ENCODE measurements around the gene PPP2R2C.

DNA sequence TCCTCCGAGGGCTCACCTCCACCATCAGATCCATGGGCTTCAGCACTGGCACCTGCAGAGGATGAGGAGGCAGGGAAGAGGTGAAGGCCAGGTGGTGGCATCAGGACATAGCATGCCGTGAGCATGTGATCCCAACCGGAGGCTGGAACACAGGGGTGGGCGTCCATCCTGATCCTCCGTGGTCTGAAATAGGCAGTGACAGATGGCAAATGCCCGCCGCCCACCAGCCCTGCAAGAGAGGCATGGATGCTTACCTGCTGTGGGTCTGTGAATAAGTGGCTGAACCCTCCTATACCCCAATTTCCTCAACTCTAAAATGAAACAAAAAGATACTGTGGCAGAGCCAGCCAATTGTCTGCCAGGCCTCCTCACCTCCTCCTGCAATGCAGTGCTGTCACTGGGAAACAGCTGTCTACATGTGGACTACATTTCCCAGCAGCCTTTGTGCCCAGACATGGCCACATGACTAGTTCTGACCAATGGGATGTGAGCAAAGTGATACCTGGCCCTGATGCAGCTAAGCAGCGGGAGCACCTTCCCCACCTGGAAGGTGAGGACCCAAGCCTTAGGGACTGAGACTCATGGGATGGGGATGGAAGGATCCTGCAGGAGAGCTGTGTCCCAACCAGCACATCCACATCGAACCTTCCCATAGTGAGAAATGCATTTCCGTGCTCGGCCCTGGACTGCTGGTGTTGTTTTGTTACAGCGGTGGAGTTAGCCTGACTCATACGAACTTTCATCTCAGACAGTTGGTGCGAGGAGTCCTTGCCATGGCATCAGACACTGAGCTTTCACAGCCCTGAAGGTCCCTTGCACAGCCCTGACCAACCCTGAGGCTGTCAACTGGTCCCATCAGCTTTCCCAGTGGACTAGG lies 99.5 kb downstream of the PPP2R2C start:
- TF ChIP-seq, protein P1, sequence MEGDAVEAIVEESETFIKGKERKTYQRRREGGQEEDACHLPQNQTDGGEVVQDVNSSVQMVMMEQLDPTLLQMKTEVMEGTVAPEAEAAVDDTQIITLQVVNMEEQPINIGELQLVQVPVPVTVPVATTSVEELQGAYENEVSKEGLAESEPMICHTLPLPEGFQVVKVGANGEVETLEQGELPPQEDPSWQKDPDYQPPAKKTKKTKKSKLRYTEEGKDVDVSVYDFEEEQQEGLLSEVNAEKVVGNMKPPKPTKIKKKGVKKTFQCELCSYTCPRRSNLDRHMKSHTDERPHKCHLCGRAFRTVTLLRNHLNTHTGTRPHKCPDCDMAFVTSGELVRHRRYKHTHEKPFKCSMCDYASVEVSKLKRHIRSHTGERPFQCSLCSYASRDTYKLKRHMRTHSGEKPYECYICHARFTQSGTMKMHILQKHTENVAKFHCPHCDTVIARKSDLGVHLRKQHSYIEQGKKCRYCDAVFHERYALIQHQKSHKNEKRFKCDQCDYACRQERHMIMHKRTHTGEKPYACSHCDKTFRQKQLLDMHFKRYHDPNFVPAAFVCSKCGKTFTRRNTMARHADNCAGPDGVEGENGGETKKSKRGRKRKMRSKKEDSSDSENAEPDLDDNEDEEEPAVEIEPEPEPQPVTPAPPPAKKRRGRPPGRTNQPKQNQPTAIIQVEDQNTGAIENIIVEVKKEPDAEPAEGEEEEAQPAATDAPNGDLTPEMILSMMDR (IDR thresholded peaks at IDR 0.05 in 8 of 11, conservative IDR thresholded peaks at IDR 0.05 in 3 of 11), result no peak
- TF ChIP-seq POLR2AphosphoS5 (IDR thresholded peaks at IDR 0.05), result no peak
- no peak for TF ChIP-seq POLR2A (IDR thresholded peaks at IDR 0.05)
